BLaER1 (cell line): ENCODE data around the gene RNF223.
"Not testable (repeated sequence)": the region's sequence is repeated elsewhere in the genome, so short reads cannot be mapped to it uniquely, and the experiment has no call there.

ENCODE experiments used
- H3K27ac ChIP-seq: shearing (Covaris generic); formaldehyde crosslinking; 2 replicates; pipeline ENCODE4 v1.8.1; 2022
- H3K27me3 ChIP-seq: shearing (Covaris generic); formaldehyde crosslinking; 2 replicates; pipeline ENCODE4 v1.8.1; 2022
- H3K36me3 ChIP-seq: shearing (Covaris generic); formaldehyde crosslinking; 2 replicates; pipeline ENCODE4 v1.8.1; 2022
- H3K4me1 ChIP-seq: shearing (Covaris generic); formaldehyde crosslinking; 2 replicates; pipeline ENCODE4 v1.8.1; 2022
- H3K4me2 ChIP-seq: shearing (Covaris generic); formaldehyde crosslinking; 2 replicates; pipeline ENCODE4 v1.8.1; 2022
- H3K4me3 ChIP-seq: shearing (Covaris generic); formaldehyde crosslinking; 2 replicates; pipeline ENCODE4 v1.8.1; 2022
- H3K9ac ChIP-seq: shearing (Covaris generic); formaldehyde crosslinking; 2 replicates; pipeline ENCODE4 v1.8.1; 2022
- H3K9me3 ChIP-seq: shearing (Covaris generic); formaldehyde crosslinking; 2 replicates; pipeline ENCODE4 v1.8.1; 2022
- H4K20me1 ChIP-seq: shearing (Covaris generic); formaldehyde crosslinking; 2 replicates; pipeline ENCODE4 v1.8.1; 2022
- Cebpa-rat ChIP-seq: shearing (Covaris generic); IDR thresholded peaks from 2 replicates; pipeline ENCODE4 v1.8.1; 2022

RNF223 gene

GRCh38 chr1:1061682-1062345, 12.3 kb downstream of the RNF223 start:
- no peak for TF ChIP-seq Cebpa-rat
- H3K4me2 ChIP-seq = peak overlapping the region; percentile 92
- H3K4me3 ChIP-seq = no peak overlapping the region
- H3K9me3 ChIP-seq = no peaks in the 10 kb centered on the region
- H3K4me1 ChIP-seq = peaks cover 86% of the 10 kb centered on the region
- H3K9ac ChIP-seq = no peak overlapping the region
- peaks cover 49% of the 10 kb centered on the region for H4K20me1 ChIP-seq
- peaks cover 79% of the 10 kb centered on the region for H3K27me3 ChIP-seq
- no peak overlapping the region for H3K27ac ChIP-seq
- no peaks in the 10 kb centered on the region for H3K36me3 ChIP-seq

GRCh38 chr1:1060281-1061000, 13.7 kb downstream of the RNF223 start:
- Histone ChIP-seq H3K27me3 (peaks cover 76% of the 10 kb centered on the region), H3K27ac (no peak overlapping the region), H3K4me2 (peak overlapping the region; percentile 92), H3K4me1 (peaks cover 74% of the 10 kb centered on the region), H3K9me3 (no peaks in the 10 kb centered on the region), H3K36me3 (peaks cover 2% of the 10 kb centered on the region; the same call in 1 of the 2 replicates), H3K9ac (no peak overlapping the region), H4K20me1 (peaks cover 44% of the 10 kb centered on the region), H3K4me3 (peak overlapping the region; percentile 70; the same call in 1 of the 2 replicates)
- no peak for TF ChIP-seq Cebpa-rat

DNA sequence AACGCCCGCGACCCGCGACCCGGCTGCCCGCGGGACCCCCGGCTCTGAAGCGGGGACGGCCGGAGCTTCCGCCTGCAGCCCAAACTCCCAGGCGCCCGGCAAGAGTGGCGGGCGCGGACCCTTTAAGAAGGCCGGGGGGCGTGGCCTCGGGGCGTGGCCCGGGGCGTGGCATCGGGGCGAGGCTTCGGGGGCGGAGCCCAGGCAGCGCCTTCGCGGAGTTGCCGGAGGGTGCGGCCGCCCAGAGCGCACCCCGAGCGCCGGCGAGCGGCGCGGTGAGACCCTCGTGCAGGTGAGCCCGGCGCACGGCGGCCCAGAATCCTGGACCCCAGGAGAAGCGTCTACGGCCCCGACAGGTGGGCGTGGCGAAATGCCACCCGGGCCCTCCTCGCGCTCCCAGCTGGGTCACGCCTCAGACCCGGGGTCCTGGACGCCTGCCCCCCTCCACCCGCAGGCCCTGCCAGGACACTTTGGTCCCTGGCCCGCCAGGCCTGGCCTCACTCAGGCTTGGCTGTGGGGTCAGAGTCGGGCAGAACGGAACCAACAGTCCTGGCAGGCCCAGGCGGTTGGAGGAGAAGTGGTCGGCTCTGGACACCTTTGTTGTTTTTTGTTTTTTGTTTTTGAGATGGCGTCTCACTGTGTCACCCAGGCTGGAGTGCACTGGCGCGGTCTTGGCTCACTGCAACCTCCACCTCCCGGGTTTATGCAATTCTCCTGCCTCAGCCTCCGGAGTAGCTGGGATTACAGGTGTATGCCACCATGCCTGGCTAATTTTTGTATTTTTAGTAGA, 14.4 kb downstream of the RNF223 start:
- Histone ChIP-seq H3K4me2 (peak overlapping the region; percentile 92), H4K20me1 (peaks cover 44% of the 10 kb centered on the region), H3K4me3 (peak overlapping the region; percentile 70), H3K9me3 (no peaks in the 10 kb centered on the region), H3K27me3 (peaks cover 74% of the 10 kb centered on the region), H3K36me3 (peaks cover 10% of the 10 kb centered on the region), H3K27ac (no peak overlapping the region), H3K4me1 (peaks cover 71% of the 10 kb centered on the region), H3K9ac (peak overlapping the region; percentile 32; the same call in 1 of the 2 replicates)
- no peak for TF ChIP-seq Cebpa-rat

- no peak for TF ChIP-seq Cebpa-rat
- Histone ChIP-seq H3K9me3 (no peaks in the 10 kb centered on the region), H3K36me3 (peaks cover 16% of the 10 kb centered on the region), H3K4me2 (peak overlapping the region; percentile 92), H3K27me3 (peaks cover 68% of the 10 kb centered on the region), H3K27ac (no peak overlapping the region; the same call in 1 of the 2 replicates), H3K9ac (peak overlapping the region; percentile 32; the same call in 1 of the 2 replicates), H3K4me3 (peak overlapping the region; percentile 70), H3K4me1 (peaks cover 65% of the 10 kb centered on the region), H4K20me1 (peaks cover 39% of the 10 kb centered on the region)
Measured at GRCh38 chr1:1058921-1059493, 15.1 kb downstream of the RNF223 start.

DNA sequence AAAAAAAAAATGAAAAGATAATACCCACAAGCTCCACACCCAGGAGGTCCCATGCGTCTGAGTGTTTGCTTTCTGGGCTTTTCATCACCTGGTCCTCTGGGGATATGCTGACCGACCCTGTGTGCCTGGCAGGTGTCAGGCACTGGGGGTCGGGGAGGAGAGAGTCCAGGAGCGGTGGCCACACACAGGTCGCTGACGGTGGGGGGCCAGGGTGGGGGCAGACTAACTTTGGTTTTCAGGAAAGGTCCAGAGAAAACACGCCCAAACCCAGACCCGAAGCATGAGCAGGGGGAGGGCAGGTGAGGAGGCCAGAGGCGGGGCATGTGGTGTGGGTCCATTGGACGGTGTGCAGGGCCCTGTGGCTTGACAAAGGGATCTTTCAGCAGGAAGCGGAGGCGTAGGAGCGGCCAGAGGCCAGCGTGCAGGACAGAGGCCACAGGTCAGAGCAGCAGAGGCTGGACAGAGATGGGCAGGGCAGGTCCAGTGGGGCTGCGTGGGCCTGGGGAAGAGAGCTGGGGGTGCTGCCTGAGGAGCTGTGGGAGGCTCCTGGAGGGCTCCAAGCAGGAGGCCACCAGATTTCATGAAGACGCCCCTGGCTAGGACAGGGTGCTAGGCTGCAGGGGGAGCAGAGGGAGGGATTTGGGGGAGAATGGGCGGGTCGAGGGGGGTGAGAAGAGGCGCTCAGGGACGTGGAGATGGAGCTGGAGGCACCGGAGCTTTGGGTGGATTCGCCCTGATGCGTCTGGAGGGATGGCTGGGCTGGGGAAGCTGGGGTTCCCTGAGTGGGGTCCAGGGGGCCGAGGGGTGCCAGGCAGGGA, 15.8 kb downstream of the RNF223 start:
- peak overlapping the region; percentile 92 for H3K4me2 ChIP-seq
- TF ChIP-seq Cebpa-rat = no peak
- 0 out of 2 replicates have a peak overlapping the region, but pooled peaks have one; percentile 11 for H3K9ac ChIP-seq

GRCh38 chr1:1057769-1058087, 16.4 kb downstream of the RNF223 start:
- H3K9ac ChIP-seq, H3K4me3 ChIP-seq, H3K27ac ChIP-seq, H3K9me3 ChIP-seq: not testable (repeated sequence)
- Histone ChIP-seq H3K27me3 (peaks cover 57% of the 10 kb centered on the region), H3K4me2 (peak overlapping the region; percentile 92), H3K4me1 (peaks cover 52% of the 10 kb centered on the region), H3K36me3 (peaks cover 29% of the 10 kb centered on the region), H4K20me1 (peaks cover 32% of the 10 kb centered on the region)
- peak; percentile 75 for TF ChIP-seq Cebpa-rat

More for the DNA sequence above, 15.8 kb downstream of the RNF223 start:
- Histone ChIP-seq H3K4me1 (peaks cover 58% of the 10 kb centered on the region), H4K20me1 (peaks cover 38% of the 10 kb centered on the region), H3K4me3 (peak overlapping the region; percentile 70), H3K36me3 (peaks cover 23% of the 10 kb centered on the region), H3K27me3 (peaks cover 63% of the 10 kb centered on the region), H3K27ac (no peak overlapping the region; the same call in 1 of the 2 replicates), H3K9me3 (no peaks in the 10 kb centered on the region)

- H3K4me3 ChIP-seq = no peak overlapping the region
- H3K9ac ChIP-seq = no peak overlapping the region
- no peak overlapping the region for H3K4me2 ChIP-seq
- H3K9me3 ChIP-seq = no peaks in the 10 kb centered on the region
- H3K27ac ChIP-seq = no peak overlapping the region
- H3K36me3 ChIP-seq = peaks cover 45% of the 10 kb centered on the region
- peaks cover 24% of the 10 kb centered on the region for H4K20me1 ChIP-seq
- TF ChIP-seq Cebpa-rat = no peak
- H3K4me1 ChIP-seq = peaks cover 38% of the 10 kb centered on the region
- H3K27me3 ChIP-seq = peaks cover 42% of the 10 kb centered on the region
Measured at GRCh38 chr1:1055841-1056736, 18.0 kb downstream of the RNF223 start.

DNA sequence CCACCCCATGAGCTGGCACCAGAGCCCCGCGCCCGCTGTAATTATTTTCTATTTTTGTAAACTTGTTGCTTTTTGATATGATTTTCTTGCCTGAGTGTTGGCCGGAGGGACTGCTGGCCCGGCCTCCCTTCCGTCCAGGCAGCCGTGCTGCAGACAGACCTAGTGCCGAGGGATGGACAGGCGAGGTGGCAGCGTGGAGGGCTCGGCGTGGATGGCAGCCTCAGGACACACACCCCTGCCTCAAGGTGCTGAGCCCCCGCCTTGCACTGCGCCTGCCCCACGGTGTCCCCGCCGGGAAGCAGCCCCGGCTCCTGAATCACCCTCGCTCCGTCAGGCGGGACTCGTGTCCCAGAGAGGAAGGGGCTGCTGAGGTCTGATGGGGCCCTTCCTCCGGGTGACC, 19.1 kb downstream of the RNF223 start:
- no peak for TF ChIP-seq Cebpa-rat
- Histone ChIP-seq H3K4me1 (peaks cover 36% of the 10 kb centered on the region), H3K9ac (no peak overlapping the region), H4K20me1 (peaks cover 13% of the 10 kb centered on the region), H3K9me3 (no peaks in the 10 kb centered on the region), H3K4me3 (no peak overlapping the region), H3K36me3 (peaks cover 53% of the 10 kb centered on the region), H3K27ac (no peak overlapping the region), H3K4me2 (no peak overlapping the region), H3K27me3 (peaks cover 31% of the 10 kb centered on the region)
